Measurements from ENCODE around the gene HOXD9.

The HOXD9 gene

GRCh38 chr2:176122683-176123410, at the start of gene HOXD9:
TSS of gene HOXD9 (plus strand) at chr2:176122719. CDS start at chr2:176122769, 50 bp downstream.
- DNase-seq: no peak

DNA sequence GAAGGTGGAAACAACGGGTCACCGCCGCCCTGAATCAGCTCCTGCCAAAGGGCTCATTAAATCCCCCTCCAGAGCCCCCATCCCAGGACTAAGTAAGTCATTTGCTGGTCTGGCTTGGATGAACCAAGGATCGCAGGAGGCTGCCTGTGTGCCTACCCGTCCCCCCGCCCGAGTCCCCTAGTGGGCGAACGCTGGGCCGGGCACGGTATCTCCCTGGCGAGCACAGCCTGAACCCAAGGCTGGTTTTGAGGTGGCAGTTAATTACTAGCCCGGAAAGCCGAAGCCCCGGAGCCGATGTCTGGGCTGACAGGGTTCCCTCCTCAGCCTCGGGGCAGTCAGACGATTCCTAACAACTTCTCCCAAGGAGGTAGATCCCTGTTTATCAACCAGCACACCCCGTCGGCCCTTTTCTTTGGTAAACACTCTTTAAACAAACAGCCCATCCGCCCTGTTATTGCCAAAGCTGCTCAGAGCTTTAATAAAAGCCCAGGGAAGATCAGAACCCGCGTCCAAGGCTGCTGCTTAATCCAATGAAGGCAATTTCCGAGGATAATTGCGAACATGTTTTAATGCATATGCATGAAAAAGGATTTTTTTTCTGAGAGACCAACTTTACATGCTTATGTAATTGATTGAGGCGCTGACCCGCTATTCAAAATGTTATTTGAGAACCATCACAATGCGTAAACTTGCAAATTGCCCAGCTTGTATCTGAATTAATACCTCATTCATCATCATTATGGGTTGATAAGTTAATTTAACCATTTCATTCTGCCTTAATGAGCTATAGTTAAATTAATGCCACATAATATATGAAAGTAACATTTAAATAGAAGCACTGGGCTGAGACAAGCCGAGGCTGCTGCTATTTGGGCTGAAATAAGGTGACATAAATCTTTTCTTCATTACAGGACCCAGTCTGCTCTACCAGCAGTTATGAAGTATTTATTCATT, 49.3 kb upstream of the HOXD9 start:
- no peak for DNase-seq

DNA sequence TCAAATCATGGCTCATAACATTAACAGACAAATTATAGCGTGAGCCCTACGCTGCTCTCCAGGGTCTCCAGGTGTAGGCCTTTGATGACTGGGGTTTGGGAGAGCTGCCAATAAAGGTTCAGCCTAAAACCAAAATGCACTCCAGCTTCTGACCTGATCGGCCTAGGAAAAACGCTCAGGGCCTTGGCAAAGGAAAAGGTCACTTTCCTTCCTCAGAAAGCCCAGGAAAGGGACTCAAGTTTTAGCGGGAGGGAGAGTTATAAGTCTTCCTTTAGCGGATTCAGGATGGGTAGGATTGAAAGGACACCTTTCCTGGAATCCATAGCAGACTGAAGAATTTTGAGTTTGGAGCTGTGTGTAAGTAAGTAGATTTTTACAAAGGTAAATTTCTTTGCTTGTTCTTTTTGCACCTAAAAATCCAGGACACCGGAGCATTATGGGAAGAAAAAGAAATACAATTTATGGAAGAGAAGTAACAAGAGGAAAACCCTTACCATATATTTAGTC, 47.5 kb upstream of the HOXD9 start:
- no peak for DNase-seq

DNA sequence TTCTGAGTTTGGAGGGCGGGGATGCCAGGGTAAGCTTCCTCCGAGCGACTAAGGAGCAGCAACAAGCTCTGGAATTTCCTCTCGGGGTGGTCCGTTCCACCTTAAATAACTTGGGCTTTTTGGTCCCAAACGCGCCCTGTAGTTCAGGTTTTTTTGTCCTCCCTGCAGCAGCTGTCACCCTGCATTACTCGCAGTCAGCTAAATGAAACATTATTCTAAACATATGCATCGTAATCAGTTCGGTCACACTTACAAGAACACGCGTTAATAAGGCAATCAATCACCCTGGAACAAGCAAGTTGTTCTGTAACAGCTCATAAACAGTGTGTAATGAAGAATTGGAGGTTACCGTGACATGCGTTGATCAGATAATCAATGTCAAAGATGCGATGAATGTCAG, 47.0 kb upstream of the HOXD9 start:
- DNase-seq: no peak

- DNase-seq: no peak
Measured at GRCh38 chr2:176076063-176076462, 46.5 kb upstream of the HOXD9 start.

- DNase-seq: no peak
Measured at GRCh38 chr2:176076796-176077195, 45.7 kb upstream of the HOXD9 start.

DNA sequence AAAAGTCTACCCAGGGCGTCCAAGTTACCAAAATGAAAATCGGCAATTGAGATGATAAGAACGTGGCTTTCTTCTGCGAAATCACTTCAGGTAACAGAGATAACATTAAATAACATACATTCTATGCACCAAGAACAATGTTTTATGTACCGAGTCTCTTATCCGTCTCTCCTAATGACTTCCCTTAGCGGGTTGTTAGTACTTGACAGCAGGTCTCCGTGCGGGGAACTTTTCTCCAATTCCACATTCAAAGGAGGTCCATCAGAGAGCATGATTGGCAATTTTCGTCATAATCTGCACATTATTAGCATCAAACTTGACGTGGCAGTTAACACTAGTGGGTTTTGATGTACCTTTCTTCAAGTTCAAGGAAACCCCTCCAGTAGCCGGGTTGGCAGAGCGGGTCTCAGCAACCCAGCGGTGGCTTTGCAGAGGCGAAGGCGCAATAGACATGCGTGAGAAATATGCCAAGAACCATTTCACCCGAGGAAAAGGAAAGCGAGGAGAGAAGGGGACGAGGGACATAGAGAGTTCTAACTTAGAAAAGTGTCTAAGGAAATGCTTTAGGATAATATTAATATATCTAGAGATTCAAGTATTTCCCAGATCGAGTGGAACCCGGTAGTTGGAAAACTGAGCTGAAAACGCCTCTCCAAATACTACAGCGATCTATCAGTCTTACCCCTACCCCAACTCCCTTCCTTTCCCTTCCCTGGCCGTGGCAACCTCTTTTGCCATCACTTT, 43.8 kb upstream of the HOXD9 start:
- no peak for DNase-seq

DNA sequence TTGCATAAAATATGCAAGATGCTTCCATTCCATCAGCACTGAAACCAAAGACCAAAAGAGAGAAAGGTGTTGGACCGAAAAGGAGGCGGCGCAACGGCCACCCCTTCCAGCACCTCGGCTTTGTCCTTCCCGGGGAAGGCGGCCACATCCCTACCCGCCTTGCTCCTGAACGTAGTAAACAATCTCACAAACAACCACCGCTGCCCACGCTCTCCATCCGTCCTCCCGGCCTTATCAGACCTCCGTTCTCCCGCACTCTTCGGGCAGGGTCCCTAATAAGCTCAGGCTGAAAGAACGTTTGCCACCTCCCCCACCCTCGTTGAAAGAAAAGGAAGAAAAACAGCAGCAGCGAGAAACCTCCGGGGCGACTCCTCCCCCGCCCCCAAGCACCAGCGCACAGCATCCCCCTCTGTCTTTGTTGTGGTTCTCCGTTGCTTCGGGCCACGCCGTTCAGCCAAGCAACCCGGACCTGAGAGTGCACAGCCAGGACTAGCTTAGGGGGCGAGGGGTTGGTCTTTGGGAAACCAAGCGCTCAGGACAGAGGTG, 43.2 kb upstream of the HOXD9 start:
- no peak for DNase-seq

DNA sequence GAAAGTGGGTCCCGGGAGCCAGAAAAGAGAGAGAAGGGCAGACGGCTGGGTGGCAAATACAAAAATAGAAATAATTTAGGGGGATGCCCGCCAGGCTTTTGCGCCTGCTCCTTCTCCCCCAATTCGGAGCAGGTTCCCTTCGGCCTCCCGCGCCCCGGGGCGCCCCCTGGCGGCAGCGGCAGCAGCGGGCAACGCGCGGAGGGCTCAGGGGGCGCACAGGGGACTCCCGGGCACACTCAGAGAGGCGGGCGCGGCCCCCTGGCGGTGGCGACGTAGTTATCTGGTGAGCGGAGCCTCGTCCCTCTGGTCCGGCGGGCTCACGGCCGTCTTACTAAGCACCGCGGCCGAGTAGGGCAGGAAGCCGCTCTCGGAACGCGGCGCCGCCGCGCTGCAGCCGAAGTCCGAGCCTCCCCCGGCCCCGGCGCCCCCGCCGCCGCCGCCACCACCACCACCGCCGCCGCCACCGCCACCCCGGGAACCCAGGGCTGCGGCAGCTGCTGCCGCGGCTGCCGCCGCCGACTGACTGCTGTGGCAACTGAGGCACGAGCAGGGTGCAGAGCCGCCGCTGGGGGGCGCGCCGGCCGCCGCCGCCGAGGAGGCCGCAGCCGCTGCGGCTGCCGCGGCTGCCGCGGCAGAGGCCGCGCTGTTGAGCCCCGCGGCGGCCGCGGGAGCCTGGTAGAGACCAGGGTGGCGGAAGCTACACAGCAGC, 42.5 kb upstream of the HOXD9 start:
- no peak for DNase-seq

GRCh38 chr2:176080540-176081375, 41.8 kb upstream of the HOXD9 start:
- DNase-seq: no peak

GRCh38 chr2:176081376-176081836, 41.1 kb upstream of the HOXD9 start:
- DNase-seq: no peak

DNA sequence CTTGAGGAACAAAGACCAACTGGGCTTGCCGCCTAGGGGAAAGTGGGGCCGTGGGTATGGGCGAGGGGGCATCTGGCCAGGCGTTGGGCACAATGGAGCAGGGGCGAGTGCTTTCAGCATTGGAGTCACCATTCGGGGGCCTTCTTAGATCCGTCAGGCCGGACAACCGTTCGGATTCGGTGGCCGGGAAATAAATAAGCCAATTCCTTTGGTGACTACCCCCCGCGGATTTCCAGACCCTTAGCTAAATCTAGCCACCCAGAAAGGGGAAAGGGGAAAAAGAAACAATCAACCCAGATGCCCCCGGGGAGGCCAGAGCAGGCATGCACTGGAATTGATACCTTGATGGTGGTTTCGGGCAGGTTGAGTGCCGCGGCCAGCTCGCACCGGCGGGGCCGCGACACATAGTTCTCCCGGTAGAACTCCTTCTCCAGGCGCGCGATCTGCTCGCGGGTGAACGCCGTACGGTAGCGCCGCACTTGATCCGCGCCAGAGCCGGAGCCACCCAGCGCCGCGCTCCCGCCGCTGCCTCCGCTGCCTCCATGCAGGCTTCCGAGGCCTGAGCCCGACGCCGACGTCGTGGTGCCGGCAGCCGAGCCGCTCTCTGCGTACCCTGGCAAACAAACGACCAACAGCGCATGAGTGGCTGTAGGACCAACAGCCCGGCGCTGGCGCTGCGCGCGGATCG, 40.5 kb upstream of the HOXD9 start:
- DNase-seq: no peak

GRCh38 chr2:176082525-176082823, 40.0 kb upstream of the HOXD9 start:
- no peak for DNase-seq

- DNase-seq: no peak
Measured at GRCh38 chr2:176082824-176083751, 39.4 kb upstream of the HOXD9 start.

DNA sequence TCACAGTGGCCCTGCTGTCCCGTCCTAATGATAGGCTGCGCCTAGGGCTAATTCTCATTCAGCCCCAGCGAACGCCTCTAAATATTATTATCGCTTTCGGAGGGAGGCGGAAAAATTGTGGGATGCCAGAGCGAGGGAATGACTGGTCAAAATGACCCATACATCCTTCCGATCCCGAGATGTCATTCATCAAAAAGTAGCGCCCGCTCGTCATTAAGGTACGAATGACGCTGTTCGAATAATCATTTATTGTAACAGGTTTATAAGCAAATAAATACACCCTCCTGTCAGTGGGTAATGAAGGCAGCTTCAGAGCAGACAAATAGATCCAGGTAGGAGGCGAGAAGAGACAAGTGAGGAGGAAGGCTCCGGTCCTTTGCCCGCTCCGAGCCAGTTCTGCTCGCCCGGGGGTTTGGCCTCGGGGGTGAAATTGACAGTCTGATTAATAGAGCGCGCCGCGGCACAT, 38.7 kb upstream of the HOXD9 start, which contains the start of gene EVX2:
TSS of gene EVX2 (minus strand) at position 167 of the 466 bp plus-strand sequence. CDS start 186 bp downstream, outside the sequence.
- DNase-seq: no peak

DNA sequence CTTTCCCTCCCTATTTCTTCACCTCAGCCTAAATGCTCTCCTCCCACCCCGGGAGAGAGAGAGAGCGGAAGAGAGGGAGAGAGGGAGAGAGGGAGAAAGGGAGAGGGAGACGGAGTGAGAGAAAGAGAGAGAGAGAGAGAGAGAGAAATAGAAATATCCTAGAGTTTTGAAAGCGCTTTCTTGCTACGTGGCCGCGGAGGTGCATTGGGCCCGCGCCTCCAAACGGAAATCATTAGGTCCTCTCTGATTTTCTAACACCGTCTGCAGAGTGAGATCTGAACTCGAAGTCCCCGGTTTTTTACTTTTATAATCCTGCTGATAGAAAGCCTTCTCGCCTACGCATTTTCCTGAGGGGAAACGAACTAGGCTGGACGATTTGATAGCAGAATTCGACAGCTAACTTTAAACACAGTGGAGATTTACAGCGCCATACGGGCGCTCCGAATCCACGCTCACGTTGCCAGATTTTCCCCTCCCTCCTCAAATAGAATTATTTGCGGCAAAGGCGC, 37.9 kb upstream of the HOXD9 start:
- no peak for DNase-seq

- no peak for DNase-seq
Measured at GRCh38 chr2:176085120-176085788, 37.3 kb upstream of the HOXD9 start.

All from stimulated activated CD4-positive, alpha-beta T cell treated with anti-CD3 and anti-CD28 coated beads, Interleukin-2, amount 100 ng/mL, for 48 hours (primary cell).